ENCODE measurements around the gene CHEK1.
"Not testable (repeated sequence)": the region's sequence is repeated elsewhere in the genome, so short reads cannot be mapped to it uniquely, and the experiment has no call there.

Gene CHEK1

DNA sequence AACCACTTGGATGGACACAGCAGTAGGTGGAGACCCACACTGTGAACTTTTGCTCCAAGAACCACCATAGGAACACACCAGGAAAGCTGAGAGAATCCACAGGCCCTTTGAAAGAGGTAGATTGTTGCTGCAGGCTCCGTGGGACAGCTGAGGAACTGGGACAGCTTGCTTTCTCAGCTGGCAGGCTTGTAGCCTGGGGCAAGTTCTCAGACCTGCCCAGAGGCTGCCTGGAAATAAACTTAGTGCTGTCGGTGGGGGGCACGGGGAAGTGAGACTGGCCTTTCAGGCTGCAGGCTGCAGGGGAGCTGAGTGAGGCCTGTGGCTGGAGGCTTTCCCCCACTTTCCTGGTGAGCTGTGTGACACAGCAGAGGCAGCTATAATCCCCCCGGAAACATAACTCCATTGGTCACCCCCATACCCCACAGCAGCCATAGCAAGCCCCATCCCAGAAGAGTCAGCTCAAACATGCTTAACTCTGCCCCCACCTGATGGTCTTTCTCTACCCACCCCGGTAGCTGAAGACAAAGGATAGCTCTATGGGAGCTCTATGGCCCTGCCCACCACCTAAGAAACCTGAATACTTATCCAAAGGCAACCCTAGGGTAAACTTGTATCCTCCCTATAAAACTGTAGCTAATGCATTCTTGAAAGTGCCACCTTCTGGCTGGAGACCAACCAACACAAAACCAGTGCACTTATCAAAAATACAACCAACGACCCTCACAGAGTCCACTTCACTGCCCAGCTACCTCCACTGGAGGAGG, 77.1 kb downstream of the CHEK1 start:
- no peak for DNase-seq

DNA sequence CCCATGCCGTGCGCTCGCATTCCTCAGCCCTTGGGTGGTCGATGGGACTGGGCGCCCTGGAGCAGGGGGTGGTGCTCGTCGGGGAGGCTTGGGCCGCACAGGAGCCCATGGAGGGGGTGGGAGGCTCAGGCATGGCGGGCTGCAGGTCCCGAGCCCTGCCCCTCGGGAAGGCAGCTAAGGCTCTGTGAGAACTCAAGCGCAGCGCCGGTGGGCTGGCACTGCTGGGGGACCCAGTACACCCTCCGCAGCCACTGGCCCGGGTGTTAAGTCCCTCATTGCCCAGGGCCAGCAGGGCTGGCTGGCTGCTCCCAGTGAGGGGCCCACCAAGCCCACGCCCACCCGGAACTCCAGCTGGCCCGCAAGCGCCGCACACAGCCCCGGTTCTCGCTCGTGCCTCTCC, 79.7 kb downstream of the CHEK1 start:
- not testable (repeated sequence) for DNase-seq

DNA sequence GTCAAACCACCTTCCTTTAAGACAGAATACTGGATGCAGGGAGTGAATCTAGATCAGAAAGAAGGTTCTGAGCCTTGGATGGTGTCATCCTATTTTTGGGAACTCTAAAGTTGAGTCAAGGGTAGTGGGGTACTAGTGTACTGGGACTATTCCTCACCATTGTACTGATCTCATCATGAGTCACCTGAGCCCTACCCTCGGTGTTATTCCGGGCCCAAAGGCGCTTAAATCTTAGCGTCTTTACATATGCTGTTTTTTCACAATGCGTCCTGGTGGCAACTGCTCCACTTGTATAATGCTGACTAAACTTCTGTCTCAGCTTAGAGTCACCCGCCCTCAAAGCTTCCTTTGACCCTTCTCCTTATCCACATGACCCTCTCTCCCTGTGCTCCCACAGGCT, 95.8 kb downstream of the CHEK1 start:
- DNase-seq, result no peak

DNA sequence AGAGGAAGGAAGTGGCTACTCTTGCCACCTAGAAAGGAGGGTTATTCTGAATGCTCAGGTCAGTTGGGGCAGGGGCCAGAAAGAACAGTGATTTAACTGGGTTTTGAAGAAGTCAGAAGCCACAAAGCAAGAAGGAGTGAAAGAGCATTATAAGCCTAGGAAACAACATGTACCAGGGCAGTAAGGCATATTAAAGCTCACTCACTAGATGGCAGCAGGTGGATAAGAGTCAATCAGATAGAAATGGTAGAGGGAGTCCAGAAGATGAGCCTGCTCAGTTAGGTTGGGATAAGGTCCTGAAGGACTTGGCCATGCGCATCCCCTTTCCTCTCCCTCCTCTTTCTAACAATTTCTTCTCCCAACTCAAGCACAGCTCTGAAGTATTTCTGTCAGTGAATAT, 99.2 kb downstream of the CHEK1 start:
- no peak for DNase-seq
